DMS153 treated with DMSO at 0.1 percent for 48 hours (cell line): ENCODE measurements around the gene UBL5.
"Not testable (repeated sequence)": the region's sequence is repeated elsewhere in the genome, so short reads cannot be mapped to it uniquely, and the experiment has no call there.

Experiments
- DNase-seq: peaks from one replicate; lab custom pipeline; 2025; ENCODE audit not compliant: unreplicated experiment; lab: John Stamatoyannopoulos, UW

Gene UBL5

DNA sequence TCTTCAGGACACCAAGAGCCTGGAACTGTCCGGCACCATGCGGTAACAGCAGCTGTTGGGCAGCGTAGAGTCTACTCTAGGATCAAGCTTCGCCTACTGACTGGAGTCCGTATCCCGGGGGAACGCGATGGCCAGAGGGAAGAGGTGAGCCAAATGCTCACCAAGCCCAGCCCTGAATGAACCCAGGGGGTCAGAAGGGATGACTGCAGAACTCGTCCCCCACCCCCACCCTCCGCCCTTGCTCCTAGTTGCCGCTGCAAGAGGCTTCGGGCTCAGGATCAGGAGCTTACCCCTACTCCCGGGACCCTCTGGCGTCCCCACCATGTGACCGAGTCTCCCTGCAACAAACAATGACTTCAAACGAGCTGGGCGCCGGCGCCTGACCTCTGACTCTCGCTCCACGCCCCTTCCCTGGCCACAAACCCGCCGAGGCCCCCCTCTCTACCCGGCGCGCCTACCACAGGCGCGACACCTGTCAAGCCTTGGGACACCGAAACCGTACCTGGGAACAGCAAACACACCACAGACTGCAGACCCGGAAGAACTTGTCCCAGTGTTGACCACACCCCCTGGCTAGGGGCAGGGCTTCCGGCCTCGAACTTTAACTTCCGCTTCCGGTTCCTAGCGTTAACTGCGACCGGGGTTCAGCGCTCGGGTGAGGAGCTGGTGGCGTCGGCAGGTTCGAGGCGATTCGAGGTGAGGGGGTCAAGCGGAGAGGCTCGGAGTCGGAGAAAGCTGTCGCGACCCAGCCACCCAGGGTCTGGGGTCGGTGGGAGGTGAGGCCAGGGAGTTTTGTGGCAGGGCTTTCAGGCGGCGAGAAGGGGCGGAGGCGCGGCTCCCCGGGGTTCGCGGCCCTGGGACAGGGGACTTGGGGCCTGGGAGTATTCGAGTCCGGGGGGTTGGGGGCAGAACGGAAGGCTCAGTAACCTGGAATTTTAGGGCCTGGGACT lies at the start of gene UBL5:
UBL5 (plus strand) TSS at position 630 of the 950 bp plus-strand sequence. CDS start 420 bp downstream, outside the sequence.
- DNase-seq = peak; percentile 77

DNA sequence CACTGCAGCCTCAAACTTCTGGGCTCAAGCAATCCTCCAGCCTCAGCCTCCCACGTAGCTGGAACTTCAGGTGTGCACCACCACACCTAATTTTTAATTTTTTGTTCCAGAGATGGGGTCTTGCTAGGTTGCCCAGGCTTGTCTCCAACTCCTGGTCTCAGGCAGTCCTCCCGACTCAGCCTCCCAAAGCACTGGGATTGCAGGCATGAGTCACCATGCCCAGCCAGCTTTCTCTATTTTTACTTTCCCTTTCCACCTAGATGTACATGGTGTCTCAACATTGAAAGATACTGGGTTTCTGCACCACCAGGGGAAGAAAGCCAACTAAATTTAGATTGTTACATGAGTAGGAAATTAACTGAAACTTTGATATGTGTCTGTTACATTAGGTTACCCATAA lies 45.4 kb upstream of the UBL5 start:
- DNase-seq = no peak

DNA sequence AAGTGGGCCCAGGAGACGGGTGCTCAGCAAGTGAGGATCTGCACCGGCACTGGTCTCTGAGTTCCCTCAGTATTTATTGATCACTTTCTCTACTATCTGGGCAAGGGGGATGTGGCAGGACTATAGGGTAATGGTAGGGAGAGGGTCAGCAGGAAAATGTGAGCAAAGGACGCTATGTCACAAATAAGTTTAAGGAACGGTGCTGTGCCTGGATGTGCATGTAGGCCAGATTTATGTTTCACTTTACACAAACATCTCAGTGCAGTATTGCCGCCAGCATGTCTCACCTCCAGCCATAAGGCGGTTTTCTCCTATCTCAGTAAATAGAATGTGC lies 43.6 kb upstream of the UBL5 start:
- not testable (repeated sequence) for DNase-seq

GRCh38 chr19:9785367-9786331 lies 42.1 kb upstream of the UBL5 start:
- DNase-seq = peak; percentile 99

DNA sequence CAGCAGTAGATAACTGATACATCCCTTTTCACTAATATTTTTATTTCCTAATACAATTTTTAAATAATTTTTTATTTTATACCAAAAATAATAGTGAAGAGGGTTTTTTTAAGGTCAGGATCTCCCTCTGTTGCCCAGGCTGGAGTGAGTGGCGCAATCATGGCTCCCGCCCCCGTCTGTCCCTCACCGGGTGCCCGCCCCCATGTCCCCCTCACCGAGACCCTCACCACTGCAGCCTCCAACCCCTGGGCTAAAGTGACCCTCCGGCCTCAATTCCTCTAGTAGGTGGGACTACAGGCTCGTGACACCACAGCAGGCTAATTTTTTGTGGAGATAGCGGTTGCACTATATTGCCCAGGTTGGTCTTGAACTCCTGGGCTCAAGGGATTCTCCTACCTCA lies 41.4 kb upstream of the UBL5 start:
- DNase-seq = no peak

DNA sequence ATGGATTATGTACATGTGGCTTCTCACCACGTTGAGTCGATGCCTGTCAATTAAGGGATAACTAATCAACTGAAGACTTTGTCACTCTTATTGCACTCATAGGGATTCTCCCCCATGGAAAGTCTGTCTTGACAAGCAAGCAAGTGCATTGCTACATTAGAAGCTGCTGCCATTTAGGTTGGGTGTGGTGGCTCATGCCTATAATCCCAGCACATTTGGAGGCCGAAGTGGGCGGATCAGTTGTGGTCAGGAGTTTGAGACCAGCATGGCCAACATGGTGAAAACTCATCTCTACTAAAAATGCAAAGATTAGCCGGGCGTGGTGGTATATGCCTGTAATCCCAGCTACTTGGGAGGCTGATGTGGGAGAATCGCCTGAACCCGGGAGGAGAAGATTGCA lies 40.9 kb upstream of the UBL5 start:
- DNase-seq = no peak

GRCh38 chr19:9788604-9789003 lies 39.1 kb upstream of the UBL5 start:
- DNase-seq = not testable (repeated sequence)

DNA sequence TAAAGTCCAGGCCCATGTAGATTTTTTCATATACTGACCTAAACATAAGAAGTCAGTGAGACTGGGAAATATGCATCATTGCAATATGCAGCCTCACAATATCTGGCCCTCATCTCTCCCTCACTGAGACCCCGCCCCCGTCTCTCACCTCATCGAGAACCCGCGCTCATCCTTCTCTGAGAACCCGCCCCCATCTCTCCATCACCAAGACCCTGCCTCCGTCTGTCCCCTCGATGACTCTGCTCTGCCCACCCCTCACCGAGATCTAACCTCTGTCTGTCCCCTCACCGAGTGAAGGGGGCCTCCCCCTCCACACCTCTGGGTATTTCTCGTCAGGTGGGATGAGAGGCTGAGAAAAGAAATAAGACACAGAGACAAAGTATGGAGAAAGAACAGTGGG lies 38.7 kb upstream of the UBL5 start:
- DNase-seq = no peak

- not testable (repeated sequence) for DNase-seq
Observed at GRCh38 chr19:9789579-9789978, 38.1 kb upstream of the UBL5 start.

DNA sequence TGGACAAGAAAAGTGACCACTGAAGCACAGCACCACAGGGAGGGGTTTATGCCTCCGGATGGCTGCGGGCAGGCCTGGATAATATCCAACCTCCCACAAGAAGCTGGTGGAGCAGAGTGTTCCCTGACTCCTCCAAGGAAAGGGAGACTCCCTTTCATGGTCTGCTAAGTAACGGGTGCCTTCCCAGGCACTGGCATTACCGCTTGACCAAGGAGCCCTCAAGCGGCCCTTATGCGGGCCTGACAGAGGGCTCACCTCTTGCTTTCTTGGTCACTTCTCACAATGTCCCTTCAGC lies 36.7 kb upstream of the UBL5 start:
- DNase-seq = not testable (repeated sequence)

GRCh38 chr19:9791552-9792205 lies 36.0 kb upstream of the UBL5 start:
- peak; percentile 86 for DNase-seq

DNA sequence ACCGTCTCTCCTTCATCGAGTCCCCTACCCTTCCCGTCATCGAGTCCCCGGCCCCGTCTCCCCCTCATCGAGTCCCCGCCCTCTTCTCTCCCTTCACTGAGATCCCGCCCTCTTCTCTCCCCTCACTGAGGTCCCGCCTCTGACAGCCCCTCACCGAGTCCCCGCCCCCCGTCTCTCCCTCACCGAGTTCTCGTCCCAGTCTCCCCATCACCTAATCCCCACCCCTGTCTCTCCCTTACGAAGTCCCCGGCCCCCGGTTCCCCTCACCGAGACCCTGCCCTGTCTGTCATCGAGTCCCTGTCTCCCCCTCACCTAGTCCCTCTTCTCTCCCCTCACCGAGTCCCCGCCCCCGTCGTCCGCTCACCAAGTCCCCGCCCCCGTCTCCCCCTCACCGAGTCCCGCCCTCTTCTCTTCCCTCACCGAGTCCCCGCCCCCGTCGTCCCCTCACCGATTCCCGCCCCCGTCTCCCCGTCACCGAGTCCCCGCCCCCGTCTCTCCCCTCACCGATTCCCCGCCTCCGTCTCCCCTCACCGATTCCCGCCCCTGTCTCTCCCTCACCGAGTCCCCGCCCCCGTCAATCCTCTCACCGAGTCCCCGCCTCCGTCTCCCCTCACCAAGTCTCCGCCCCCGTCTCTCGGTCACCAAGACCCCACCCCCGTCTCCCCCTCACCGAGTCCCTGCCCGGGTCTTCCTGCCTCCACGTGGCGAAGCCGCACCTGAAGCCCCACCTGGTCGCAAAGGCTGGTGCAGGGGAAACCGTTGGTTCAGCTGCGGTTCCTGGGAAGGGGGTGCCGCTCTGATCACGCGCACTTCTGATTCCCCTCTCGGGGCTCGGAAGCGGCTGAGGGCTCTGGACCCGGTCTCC lies 35.3 kb upstream of the UBL5 start:
- DNase-seq = peak; percentile 78

GRCh38 chr19:9793071-9793591 lies 34.6 kb upstream of the UBL5 start:
- peak; percentile 5 for DNase-seq

- peak; percentile 60 for DNase-seq
Observed at GRCh38 chr19:9796113-9796773, 31.5 kb upstream of the UBL5 start.

DNA sequence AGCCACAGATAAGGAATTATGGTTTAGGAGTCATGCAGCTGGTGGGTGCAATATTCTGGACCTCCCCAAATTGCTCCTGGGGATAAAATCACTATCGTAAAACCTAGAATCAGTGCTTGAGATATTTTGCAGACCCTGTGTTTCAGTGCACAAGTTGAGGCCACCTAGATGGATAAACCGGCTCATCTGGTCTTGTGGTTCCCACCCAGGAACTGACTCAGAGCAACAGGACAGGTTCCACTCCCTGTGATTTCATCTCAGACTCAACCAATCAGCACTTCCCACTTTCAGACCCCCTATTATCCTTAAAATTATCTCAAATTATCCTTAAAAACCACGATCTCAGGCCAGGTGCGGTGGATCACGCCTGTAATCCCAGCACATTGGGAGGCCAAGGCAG lies 29.8 kb upstream of the UBL5 start:
- no peak for DNase-seq

- no peak for DNase-seq
Observed at GRCh38 chr19:9799162-9799561, 28.6 kb upstream of the UBL5 start.

DNA sequence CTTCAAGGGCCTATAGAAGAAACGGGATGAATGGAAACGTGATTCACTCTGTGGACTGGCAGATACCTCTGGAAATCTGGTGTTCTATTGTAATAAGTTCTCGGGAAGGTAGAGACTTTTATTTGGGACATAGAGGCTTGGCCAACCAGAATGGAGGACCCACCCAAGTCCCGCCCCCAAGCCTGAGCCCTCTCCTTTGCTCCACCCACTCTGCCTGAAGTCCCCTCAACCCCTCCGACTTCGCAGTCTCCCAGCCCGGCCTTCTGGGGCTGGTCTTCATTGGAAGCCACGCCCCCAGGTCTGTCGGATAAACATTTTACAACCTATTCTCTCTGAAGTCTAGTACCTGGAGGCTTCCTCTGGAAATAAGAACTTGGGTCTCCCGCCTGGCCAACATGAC lies 25.7 kb upstream of the UBL5 start:
- DNase-seq = no peak

- no peak for DNase-seq
Observed at GRCh38 chr19:9806803-9807202, 20.9 kb upstream of the UBL5 start.
